NCI-H524 treated with DMSO at 0.1 percent for 48 hours (cell line): ENCODE measurements around the gene ASNSD1.
"Not testable (repeated sequence)": the region's sequence is repeated elsewhere in the genome, so short reads cannot be mapped to it uniquely, and the experiment has no call there.

Experiments used
- DNase-seq: peaks from one replicate; lab custom pipeline; 2025; lab: John Stamatoyannopoulos, UW

Gene ASNSD1

GRCh38 chr2:189648846-189649509 lies 12.3 kb upstream of the ASNSD1 start:
- no peak for DNase-seq

GRCh38 chr2:189651284-189651683 lies 10.0 kb upstream of the ASNSD1 start:
- DNase-seq = no peak

- not testable (repeated sequence) for DNase-seq
Observed at GRCh38 chr2:189653464-189653863, 7.8 kb upstream of the ASNSD1 start.

- no peak for DNase-seq
Observed at GRCh38 chr2:189654641-189655040, 6.6 kb upstream of the ASNSD1 start.

- DNase-seq = no peak
Observed at GRCh38 chr2:189657867-189658266, 3.4 kb upstream of the ASNSD1 start.

- DNase-seq = no peak
Observed at GRCh38 chr2:189658306-189659212, 2.7 kb upstream of the ASNSD1 start.

- no peak for DNase-seq
Observed at GRCh38 chr2:189659734-189660133, 1.5 kb upstream of the ASNSD1 start.

GRCh38 chr2:189660803-189661147 lies 484 bp upstream of the ASNSD1 start:
- DNase-seq = no peak

- DNase-seq = no peak
Observed at GRCh38 chr2:189661957-189662321, 680 bp downstream of the ASNSD1 start.

- no peak for DNase-seq
Observed at GRCh38 chr2:189662669-189663226, 1.5 kb downstream of the ASNSD1 start.

GRCh38 chr2:189663319-189663718 lies 2.1 kb downstream of the ASNSD1 start:
- not testable (repeated sequence) for DNase-seq

GRCh38 chr2:189669913-189670312 lies 8.7 kb downstream of the ASNSD1 start:
- DNase-seq = no peak

- no peak for DNase-seq
Observed at GRCh38 chr2:189673661-189674373, 12.6 kb downstream of the ASNSD1 start.

- no peak for DNase-seq
Observed at GRCh38 chr2:189674374-189675112, 13.3 kb downstream of the ASNSD1 start, which contains the start of gene ANKAR. Gene ANKAR, plus strand, starts transcription at chr2:189674670. Its CDS starts 1,821 bp downstream, at chr2:189676491.

GRCh38 chr2:189676471-189676870 lies 15.2 kb downstream of the ASNSD1 start:
- no peak for DNase-seq

- DNase-seq = no peak
Observed at GRCh38 chr2:189679226-189679625, 18.0 kb downstream of the ASNSD1 start.

- DNase-seq = no peak
Observed at GRCh38 chr2:189681203-189681602, 19.9 kb downstream of the ASNSD1 start.

- DNase-seq = no peak
Observed at GRCh38 chr2:189681903-189682302, 20.6 kb downstream of the ASNSD1 start.

GRCh38 chr2:189683348-189683747 lies 22.1 kb downstream of the ASNSD1 start:
- no peak for DNase-seq

GRCh38 chr2:189684811-189685210 lies 23.6 kb downstream of the ASNSD1 start:
- DNase-seq = no peak

- DNase-seq = no peak
Observed at GRCh38 chr2:189685540-189686229, 24.4 kb downstream of the ASNSD1 start.
